GM18868 (cell line): ENCODE results near the gene CYP2W1.

ENCODE experiments used
- ATAC-seq: cut with Tn5 transposase; IDR thresholded peaks from one replicate; pipeline ENCODE4 v1.9.1; 2021; ENCODE audit warnings: mild to moderate bottlenecking, moderate library complexity; ENCODE audit not compliant: unreplicated experiment

Gene CYP2W1

GRCh38 chr7:963236-964078, 19.5 kb upstream of the CYP2W1 start:
- ATAC-seq, result no peak

- no peak for ATAC-seq
Observed at GRCh38 chr7:964401-965231, 18.4 kb upstream of the CYP2W1 start.

GRCh38 chr7:966291-967069, 16.5 kb upstream of the CYP2W1 start:
- ATAC-seq, result no peak

GRCh38 chr7:967361-968082, 15.5 kb upstream of the CYP2W1 start:
- ATAC-seq, result no peak

GRCh38 chr7:968205-969105, 14.5 kb upstream of the CYP2W1 start:
- ATAC-seq, result no peak

- no peak for ATAC-seq
Observed at GRCh38 chr7:969403-969802, 13.6 kb upstream of the CYP2W1 start.

- no peak for ATAC-seq
Observed at GRCh38 chr7:970744-971143, 12.2 kb upstream of the CYP2W1 start.

GRCh38 chr7:972110-972509, 10.9 kb upstream of the CYP2W1 start:
- no peak for ATAC-seq

- ATAC-seq, result no peak
Observed at GRCh38 chr7:972676-973309, 10.2 kb upstream of the CYP2W1 start.

GRCh38 chr7:973312-973711, 9.7 kb upstream of the CYP2W1 start:
- no peak for ATAC-seq

GRCh38 chr7:974172-974571, 8.8 kb upstream of the CYP2W1 start:
- no peak for ATAC-seq

- ATAC-seq, result peak; percentile 81
Observed at GRCh38 chr7:974820-975681, 7.9 kb upstream of the CYP2W1 start, which contains the start of gene COX19. COX19 (minus strand) TSS chr7:975549; CDS start chr7:975509, 40 bp downstream.

- no peak for ATAC-seq
Observed at GRCh38 chr7:975702-976473, 7.1 kb upstream of the CYP2W1 start.

GRCh38 chr7:976901-977325, 6.1 kb upstream of the CYP2W1 start:
- ATAC-seq, result no peak

- no peak for ATAC-seq
Observed at GRCh38 chr7:977326-978048, 5.5 kb upstream of the CYP2W1 start.

- no peak for ATAC-seq
Observed at GRCh38 chr7:978049-978346, 5.0 kb upstream of the CYP2W1 start.
